ENCODE results near the gene HSP90AB1.

DNA sequence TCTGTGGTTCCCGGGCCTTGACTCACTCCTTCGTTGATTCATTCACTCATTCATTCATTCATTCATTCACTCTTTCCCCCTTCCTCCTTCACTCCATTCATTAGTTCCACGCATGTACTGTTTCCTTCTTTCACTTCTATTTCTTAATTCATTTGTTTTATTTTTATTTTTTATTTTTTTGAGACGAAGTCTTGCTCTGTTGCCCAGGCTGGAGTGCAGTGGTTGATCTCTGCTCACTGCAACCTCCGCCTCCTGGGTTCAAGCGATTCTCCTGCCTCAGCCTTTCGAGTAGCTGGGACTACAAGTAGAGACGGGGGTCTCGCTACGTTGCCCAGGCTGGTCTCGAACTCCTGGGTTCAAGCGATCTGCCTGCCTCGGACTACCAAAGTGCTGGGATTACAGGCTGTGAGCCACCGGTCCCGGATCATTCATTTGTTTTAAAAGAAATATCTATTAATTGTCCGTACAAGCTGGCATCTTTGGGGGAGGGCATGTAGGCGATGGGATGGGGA lies 18.9 kb downstream of the HSP90AB1 start:
- TF ChIP-seq POLR2A (IDR thresholded peaks at IDR 0.05; ENCODE audit: low read depth, low read length) (no peak), POLR2AphosphoS5 (IDR thresholded peaks at IDR 0.05; ENCODE audit: low read depth, low read length) (no peak)
